GDM1 (cell line): Measurements from ENCODE around the gene RPUSD4.

Experiments used
- DNase-seq: peaks from one replicate; lab custom pipeline; 2025; lab: John Stamatoyannopoulos, UW

RPUSD4 gene

DNA sequence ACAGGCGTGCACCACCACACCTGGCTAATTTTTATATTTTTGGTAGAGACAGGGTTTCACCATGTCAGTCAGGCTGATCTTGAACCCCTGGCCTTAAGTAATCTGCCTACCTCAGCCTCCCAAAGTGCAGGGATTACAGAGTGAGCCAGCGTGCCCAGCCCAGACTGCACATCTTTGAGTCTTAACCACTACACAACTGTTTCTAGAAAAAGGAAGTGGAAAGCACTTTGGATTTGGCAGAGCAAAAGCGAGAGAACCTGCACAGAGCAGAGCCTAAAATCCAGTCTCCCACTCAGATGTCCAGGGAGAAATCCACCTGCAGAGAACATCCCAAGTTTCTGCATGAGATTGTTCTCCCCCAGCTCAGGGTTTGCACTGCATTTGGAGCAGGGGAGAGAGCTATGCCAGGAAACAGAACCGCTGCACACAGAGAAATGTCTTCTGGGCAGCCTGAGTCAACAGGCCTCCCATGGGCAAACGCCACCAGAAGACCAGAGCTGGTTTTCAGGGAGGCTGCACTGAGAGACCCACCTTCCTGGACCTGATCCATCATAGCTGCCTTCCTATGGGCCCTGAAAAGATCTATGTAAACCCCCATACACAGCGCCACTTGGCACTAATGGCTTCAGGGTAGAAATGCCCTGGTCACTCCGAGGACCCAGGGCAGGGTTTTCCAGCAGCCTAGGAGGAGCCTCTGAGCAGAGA lies 54.0 kb downstream of the RPUSD4 start:
- DNase-seq: no peak

DNA sequence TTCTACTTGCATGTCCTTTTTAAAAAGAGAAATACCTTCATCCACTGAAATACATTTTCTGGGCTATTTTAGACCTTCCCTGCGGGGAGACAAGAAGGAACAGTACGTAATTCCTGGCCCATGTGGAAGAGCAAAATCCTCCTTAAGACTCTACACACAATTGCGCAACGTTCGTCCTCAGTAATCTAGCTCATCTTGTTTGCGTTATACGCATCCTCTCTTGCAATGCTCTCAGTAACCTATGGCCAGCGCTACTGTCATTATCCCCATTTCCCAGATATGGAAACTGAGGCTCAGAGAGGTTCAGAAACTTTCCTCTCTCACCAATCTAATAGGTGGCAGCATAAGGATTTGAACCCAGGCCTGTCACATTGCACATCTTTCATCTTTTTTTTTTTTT lies 54.6 kb downstream of the RPUSD4 start:
- DNase-seq: no peak

DNA sequence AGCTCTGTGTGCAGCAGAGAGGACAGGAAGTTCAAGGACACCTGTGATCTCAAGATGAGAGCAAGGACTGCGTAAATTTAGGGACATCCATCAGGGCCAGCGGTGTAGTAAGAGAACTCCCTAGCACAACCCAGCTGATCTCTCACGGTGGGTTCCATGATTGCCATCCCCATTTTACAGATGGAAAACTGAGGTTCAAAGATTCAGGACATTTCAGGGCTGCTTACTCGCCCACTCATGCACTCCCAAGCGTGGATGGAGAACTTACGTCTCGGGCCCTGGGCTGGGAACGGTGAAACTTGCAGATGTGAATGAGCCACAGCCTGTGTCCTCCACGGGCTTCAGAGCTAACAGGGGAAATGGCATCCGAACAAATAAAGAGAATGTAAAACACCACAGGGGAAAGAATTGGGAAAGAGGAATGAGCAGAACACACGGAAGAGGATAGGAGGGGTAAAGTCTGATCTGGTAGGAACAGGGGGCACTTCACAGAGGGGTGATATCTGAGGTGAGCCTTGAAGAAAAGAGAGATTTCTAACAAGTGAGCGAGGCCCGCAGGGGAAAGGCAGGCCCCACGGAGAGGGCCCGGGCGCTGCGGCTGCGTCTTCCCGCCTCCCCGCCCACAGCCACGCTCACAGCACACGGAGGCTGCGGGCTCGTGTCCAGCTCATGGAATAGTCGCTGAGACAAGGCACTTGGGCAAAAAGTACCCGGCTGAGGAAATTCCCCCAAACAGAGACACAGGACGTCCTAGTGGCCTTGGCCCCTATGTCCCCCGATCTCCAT lies 55.9 kb downstream of the RPUSD4 start:
- no peak for DNase-seq

DNA sequence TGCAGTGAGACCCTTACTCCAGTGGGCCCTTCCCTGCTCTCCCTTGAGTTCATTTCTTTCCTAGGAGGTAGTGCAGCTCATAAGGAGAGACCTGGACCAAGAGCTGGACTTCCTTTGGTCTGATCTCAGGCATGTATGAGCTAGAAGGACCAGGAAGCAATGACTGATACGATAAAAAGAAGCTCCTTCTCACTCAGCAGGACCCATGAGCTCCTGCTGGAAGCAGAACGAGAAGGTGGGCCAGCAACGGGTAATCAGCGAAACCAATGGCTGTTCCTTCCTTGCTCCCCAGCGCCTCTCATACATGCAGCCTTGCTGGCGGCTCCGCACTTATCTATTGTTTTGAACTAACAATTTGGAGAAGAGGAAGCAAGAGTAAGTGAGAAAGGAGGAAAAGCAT lies 56.8 kb downstream of the RPUSD4 start:
- DNase-seq: no peak

DNA sequence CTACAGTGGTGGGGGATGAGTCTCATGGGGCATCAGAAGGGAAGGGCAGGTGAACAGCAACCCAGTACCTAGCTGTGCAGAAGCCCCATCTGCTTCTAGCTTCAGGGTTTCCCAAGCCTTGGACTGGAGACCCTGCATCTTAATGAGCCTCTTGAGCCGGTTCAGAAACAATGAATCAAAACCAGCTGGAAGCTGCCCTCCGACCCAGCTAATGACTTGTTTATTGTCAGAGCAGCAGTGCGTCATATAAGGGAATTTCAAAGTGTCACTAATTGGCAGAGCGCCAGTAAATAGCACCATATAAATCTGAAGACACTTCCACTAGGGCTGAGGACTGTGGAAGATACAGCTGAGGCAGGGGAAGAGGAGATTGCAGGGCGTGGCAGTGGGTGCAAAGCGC lies 57.5 kb downstream of the RPUSD4 start:
- DNase-seq: no peak

DNA sequence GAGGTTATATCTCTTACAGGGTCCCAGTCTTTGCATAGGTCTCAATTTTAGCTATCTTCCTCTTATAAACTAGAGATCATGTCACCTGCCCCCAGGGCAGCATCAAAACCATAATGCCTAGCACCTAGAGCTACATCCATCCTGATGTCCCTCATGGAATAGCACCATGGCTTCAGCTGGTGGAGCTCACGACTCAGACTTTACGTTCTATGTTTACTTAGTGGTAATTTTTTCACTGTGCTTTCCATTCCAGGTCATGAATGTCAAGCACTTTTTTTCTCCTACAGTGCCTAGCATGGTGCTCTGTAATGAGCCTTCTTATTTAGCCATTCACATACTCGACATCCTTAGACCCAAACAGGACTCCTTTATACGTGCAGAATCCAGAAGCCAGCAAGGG lies 58.4 kb downstream of the RPUSD4 start:
- DNase-seq: no peak

DNA sequence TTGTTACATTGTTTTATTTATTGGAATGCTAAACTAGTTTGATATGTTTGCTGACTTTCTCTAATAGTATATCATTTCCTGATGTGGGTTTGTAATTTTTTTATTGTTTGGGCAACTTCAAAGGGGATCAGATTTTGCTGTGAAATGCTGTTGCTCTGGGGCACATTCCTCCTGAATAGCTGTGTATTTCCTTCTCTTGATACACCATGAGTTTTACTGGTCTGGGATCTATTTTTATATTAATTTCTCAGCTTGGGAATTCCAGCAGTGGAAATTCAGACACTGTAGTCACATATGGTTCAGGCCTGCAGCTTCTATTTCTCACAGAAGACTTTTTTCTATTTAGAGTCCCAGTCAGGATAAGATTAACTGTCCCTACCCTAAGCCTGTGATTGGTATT lies 58.9 kb downstream of the RPUSD4 start:
- no peak for DNase-seq

DNA sequence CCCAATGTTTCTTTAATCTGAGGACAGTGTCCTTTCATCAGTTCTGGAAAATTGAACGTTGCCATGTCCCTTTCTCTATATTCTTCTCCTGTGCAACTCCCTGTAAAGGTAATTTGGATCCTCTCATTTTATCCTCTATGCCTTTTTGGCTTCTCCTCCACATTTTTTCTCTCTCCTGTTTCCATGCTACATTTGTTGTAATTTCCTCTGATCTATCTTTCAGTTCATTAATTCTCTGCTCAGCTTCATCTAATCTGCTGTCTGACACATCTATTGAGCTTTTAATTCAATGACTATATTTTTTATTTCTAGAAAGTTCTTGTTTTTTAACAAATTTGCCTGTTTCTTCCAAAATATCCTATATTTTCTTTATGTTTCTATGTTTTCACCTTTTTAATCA lies 59.3 kb downstream of the RPUSD4 start:
- no peak for DNase-seq
